C4-2B (cell line): Measurements from ENCODE around the gene NOC2L.

Source experiments
- ZFX ChIP-seq: fragments of 450-650 bp; IDR thresholded peaks from 2 replicates; pipeline ENCODE4 v1.6.1; 2017
- TF ChIP-seq, protein P1 (sequence below): fragments of 450-650 bp; conservative IDR thresholded peaks from 2 replicates; pipeline ENCODE4 v1.5.1; 2017; ENCODE audit warnings: mild to moderate bottlenecking

DNA sequence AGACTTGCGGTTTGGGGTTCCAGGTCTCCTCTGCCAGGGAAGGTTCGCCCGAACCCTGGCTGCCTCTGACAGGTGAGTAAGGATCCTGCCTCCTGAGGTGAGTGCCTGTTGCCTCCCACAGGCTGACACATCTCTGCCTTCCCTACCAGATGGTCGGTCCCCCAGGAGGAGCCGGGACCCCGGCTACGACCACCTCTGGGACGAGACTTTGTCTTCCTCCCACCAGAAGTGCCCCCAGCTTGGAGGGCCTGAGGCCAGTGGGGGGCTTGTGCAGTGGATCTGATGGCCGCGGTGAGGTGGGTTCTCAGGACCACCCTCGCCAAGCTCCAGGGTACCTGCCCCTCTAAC is 15.2 kb upstream of the NOC2L start:
- TF ChIP-seq, protein P1, sequence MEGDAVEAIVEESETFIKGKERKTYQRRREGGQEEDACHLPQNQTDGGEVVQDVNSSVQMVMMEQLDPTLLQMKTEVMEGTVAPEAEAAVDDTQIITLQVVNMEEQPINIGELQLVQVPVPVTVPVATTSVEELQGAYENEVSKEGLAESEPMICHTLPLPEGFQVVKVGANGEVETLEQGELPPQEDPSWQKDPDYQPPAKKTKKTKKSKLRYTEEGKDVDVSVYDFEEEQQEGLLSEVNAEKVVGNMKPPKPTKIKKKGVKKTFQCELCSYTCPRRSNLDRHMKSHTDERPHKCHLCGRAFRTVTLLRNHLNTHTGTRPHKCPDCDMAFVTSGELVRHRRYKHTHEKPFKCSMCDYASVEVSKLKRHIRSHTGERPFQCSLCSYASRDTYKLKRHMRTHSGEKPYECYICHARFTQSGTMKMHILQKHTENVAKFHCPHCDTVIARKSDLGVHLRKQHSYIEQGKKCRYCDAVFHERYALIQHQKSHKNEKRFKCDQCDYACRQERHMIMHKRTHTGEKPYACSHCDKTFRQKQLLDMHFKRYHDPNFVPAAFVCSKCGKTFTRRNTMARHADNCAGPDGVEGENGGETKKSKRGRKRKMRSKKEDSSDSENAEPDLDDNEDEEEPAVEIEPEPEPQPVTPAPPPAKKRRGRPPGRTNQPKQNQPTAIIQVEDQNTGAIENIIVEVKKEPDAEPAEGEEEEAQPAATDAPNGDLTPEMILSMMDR, result no peak
- TF ChIP-seq ZFX, result no peak
